Activated T-helper 9 cell treated with anti-CD3 and anti-CD28 coated beads, Interleukin-2, amount 50 U/mL, for 16 hours (primary cell): ENCODE measurements around the gene COX19.
"Not testable (repeated sequence)": the region's sequence is repeated elsewhere in the genome, so short reads cannot be mapped to it uniquely, and the experiment has no call there.

Experiments used
- DNase-seq: peaks from one replicate; pipeline ENCODE4 v3.0.0-alpha.2; 2020; ENCODE audit warnings: low read depth

Gene COX19

DNA sequence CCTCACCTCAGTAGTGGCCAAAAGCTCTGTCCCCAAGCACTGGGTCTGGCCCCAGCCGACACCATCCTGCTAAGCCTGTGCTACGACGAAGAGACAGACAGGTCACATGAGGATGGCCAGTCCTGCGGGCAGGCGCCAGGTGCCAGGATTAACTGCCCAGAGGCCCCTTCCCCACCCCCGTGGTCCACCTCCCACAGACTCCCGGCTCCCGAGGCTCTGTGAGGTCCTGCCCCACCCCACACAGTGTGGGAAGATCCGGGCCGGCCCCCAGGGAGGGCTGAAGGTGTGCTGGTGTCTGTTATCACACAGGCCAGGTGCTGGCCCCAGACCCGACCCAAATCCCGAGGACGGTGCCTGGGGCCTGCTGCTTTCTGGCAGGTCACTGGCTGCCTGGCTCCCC, 34.9 kb upstream of the COX19 start:
- DNase-seq = no peak

DNA sequence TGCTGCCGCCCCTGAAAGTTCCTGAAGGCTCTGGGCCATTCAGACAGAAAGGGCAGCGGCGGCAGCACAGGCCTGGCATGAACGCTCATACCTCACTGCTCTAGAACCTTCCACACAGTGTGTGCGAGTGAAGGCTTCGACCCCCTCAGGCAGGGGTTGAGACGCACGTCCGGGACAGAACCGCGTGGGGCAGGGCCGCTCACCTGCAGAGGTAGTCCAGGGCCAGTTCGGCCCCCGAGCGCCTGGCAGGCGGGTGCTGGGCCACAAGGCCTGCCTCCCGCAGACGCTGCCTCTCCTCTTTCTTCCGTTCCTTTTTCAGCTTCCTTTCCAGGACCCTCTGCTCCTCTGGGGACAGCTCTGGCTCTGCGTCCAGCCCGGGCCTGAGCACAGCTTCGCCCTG, 34.4 kb upstream of the COX19 start:
- DNase-seq = no peak

DNA sequence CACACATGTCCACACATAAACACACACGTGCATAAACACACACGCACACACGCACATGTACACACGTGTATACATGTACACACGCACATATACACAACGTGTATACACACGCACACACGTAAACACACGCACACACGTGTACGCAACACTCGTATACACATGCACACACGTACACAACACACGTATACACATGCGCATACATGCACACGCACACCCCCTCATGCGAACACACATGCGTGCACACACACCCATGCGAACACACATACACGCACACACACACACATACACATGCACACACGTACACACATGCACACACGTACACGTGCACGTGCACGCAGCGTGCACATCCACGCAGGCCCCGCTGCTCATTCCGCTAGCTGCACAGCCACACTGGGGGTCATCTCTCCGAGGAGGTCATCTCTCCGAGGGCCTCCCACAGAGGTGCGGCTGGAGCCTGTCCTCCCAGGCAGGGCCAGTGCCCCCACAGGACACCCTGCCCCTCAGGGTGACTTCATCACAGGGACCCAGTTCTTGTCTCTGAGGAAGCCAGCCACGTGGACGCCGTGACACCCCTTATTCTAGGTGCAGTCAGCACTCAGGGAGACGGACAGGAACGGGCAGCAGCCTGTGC, 33.5 kb upstream of the COX19 start:
- no peak for DNase-seq

- DNase-seq = no peak
Measured at GRCh38 chr7:1007901-1008300, 32.6 kb upstream of the COX19 start.

GRCh38 chr7:1005303-1005702, 30.0 kb upstream of the COX19 start:
- DNase-seq = no peak

GRCh38 chr7:1004018-1004852, 28.9 kb upstream of the COX19 start:
- DNase-seq = no peak

- DNase-seq = not testable (repeated sequence)
Measured at GRCh38 chr7:1002445-1002844, 27.1 kb upstream of the COX19 start.

- not testable (repeated sequence) for DNase-seq
Measured at GRCh38 chr7:1002026-1002425, 26.7 kb upstream of the COX19 start.

DNA sequence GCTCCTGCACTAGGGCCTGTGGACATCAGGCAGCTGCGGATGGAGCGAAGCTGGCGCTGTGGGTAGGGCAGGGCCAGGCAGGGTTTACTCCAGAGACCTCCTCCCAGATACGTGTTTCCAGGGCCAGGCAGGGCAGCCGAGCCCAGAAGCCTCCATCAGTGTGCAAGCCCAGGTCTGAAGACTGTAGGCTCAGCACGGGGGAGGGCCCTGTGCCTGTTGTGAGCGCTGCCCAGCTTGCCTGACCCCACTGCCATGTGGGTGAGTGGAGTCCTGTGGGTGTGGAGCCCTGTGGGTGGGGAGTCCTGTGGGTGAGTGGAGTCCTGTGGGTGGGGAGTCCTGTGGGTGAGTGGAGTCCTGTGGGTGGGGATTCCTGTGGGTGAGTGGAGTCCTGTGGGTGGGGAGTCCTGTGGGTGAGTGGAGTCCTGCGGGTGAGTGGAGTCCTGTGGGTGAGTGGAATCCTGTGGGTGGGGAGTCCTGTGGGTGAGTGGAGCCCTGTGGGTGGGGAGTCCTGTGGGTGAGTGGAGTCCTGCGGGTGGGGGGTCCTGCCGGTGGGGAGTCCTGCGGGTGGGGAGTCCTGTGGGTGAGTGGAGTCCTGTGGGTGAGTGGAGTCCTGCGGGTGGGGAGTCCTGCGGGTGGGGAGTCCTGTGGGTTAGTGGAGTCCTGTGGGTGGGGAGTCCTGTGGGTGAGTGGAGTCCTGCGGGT, 25.9 kb upstream of the COX19 start:
- DNase-seq = not testable (repeated sequence)

DNA sequence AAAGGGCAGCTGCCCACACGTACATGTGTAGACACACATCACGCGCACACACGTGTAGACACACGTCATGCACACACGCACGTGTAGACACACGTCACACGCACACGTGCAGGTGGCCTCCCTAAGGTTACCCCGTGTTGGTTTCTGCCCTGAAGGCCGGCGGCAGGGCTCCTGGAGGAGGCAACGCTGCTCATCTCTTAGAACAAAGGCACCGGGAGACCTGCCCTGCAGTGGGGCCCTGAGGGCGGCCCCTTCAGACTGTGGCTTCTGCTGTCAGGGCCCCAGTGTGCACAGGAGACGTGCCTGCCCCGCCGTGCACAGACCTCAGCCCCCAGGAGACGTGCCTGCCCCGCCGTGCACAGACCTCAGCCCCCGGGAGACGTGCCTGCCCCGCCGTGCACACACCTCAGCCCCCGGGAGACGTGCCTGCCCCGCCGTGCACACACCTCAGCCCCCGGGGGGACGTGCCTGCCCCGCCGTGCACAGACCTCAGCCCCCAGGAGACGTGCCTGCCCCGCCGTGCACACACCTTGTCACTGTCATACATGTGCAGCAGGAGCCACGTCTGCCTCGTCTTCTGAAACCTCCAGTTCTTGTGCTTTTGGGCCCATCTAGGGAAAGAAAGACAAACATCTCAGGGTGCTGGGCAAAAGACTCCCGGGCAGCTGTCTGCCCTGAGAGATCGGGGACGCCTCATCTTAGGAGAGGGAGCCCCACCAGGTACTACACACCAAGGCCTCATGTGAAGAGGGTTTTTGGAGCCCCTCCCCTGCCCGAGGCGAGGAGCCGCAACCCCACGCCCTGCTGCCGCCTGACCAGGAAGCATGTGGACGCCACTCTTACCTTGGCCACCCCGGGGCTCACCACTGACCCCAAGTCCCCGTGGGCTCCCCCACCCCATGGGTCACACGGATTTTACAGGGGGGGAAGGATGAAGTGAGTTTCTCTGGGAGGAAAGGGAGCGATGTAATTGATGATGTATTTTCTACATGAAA, 24.9 kb upstream of the COX19 start:
- no peak for DNase-seq

GRCh38 chr7:999149-999879, 24.0 kb upstream of the COX19 start:
- no peak for DNase-seq

DNA sequence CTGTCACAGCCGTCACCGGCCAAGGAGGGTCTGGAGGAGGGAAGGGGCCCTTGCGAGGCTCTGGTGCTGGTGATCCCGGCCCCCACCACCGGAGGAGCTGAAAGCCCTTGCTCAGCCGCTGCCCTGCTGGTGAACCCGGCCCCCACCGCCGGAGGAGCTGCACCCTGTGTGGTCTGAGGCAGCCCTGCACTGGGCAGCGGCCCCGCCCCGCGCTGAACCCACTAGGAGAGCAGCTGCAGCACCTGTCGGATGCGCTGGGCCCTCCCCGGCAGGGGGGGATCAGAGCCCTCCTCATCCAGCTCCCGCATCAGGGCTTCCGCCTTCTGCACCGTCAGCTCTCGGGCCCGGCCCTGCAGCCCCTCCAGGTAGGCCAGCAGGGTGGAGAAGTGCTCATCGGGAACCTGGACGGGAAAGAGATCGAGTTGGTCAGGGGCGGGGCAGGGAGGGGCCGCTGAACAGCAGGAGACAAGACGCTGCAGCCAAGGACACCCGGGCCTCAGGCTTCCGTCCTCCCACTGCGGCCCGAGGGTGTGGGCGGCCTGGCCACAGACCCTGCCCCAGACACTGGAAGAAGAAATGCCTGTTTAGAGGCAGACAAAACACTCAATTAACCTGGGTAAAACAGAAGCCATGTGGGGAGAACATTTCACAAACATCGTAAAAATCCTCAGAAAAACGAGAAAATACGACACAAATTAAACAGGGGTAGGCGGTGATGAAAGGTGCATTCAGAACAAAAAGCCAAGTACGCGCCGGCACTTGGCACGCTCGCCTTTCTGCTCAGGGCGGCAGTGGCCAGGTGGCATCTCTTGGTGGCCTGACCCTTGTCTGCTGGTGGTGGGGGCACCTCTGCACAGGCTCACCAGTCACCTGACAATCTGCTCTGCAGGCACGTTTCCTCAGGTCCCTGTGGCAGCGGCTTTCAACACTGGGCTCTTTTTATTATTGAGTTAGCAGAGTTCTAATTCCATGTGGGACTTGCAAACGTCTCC, 22.4 kb upstream of the COX19 start:
- DNase-seq = no peak

- DNase-seq = no peak
Measured at GRCh38 chr7:996079-996872, 20.9 kb upstream of the COX19 start.

DNA sequence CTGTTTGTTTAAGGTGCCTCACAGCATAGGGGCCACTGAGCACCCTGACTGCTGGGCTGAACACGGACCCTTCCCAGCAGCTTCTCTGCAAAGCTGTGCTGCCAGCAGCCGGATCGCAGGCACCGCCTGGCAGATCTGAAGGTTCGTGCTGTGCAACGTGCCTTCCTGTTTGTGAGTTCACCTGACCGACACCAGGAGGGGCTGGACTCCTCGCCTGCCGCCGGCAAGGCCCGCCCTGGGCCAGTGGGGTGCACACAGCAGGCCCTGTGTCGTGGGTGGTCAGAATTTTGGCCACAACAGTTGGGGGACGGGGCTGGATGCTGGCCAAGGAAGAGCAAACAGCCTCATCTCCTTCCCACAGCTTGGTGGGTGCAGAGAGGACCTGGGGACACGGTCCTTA, 20.2 kb upstream of the COX19 start:
- no peak for DNase-seq

- no peak for DNase-seq
Measured at GRCh38 chr7:994592-995308, 19.4 kb upstream of the COX19 start.

DNA sequence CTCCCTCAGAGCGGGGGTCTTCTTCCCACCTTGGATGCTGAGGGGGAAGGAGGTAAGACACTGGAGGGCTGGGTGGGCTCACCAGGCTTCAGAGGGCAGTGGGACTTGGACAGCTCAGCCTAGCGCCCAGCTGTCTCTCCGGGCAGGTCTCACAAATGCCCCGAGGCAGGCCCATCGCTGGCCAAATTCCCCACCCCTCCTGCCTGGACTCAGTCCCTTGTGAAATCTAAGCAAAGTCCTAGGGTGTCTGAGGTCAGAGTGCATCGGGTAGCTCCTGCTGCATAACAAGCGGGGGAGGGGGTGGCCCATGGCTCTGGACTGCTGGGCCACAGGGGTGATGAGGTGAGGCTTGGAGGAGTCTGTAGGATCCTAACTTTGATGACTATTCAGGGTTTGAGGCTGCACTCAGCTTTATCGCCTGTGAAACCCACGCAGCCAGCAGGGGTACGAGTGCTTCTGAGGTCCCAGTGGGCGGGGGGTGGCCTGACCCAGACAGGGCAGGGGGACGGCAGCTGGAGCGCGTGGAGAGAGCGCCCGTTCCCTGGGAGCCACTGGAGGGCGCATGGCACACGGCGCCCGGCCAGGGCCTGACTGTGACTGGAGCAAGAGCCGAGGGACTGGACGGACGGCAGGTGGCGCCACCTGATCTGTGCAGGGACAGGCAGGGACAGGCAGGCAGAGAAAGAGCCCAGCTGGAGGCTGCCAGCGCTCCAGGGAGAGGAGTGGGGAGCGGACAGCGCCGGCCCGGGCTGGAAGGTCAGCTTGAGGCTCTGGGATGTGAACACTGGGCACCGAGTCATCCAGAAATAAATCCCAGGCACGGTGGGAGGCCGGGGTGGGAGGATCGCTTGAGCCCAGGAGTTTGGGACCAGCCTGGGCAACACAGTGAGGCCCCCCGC, 17.6 kb upstream of the COX19 start:
- peak; percentile 91 for DNase-seq
